ENCODE data around the gene ZDHHC8.

The ZDHHC8 gene, protein sequence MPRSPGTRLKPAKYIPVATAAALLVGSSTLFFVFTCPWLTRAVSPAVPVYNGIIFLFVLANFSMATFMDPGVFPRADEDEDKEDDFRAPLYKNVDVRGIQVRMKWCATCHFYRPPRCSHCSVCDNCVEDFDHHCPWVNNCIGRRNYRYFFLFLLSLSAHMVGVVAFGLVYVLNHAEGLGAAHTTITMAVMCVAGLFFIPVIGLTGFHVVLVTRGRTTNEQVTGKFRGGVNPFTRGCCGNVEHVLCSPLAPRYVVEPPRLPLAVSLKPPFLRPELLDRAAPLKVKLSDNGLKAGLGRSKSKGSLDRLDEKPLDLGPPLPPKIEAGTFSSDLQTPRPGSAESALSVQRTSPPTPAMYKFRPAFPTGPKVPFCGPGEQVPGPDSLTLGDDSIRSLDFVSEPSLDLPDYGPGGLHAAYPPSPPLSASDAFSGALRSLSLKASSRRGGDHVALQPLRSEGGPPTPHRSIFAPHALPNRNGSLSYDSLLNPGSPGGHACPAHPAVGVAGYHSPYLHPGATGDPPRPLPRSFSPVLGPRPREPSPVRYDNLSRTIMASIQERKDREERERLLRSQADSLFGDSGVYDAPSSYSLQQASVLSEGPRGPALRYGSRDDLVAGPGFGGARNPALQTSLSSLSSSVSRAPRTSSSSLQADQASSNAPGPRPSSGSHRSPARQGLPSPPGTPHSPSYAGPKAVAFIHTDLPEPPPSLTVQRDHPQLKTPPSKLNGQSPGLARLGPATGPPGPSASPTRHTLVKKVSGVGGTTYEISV

DNA sequence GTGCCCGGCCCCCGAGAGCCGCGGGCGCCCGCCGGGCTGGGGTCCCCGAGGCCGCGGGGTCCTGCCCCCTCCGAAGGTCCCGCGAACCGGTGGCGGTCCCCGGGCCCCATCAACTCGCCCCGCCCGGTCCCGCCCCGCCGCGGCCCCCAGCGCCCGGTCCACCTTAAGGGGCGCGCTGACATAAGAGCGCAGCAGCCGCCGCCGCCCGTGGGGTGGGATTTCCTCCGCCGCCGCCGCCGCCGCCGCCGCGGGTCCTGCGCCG is at the start of gene ZDHHC8:
Gene ZDHHC8, plus strand, starts transcription at position 208 of the 262 bp plus-strand sequence. CDS start 144 bp downstream, outside the sequence.
- in situ Hi-C loops (cut with MboI; ENCODE audit: low sequenced_read_pairs) = no loop called here

DNA sequence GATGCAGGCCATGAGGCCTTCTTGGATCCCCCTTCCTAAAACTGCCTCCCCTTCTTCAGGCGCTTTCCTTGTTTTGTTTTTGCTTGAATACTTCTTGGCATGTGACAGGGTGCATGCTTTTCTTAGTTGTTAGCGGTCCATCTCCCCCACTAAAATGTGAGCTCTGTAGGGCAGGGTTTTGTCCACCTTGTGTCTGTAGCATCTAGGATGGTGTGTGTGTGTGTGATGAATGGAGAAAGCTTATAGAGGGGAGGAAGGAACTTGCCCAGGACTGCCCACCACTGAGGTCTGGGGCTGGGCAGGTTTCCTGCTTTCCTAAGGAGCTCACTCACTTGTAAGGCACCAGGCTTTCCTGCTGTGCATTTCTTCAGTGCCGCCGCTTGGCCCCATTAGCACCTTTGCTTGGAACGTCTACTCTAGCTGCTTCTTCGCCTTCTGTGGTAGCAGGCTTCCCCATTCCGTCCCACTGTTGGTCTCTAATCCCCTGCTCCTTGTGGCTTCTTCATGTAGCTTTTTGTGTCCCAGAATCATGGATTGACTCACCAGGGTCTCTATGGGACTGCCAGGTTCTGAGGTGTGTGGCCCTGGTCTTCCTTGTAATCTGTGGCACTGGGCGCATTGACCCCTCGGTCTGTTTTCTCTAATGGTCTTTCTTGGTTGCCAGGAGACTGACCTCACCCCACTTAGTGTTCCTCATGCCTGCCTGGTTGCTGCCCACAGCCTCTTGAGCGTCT is 48.3 kb upstream of the ZDHHC8 start:
- in situ Hi-C loops (cut with MboI; ENCODE audit: low sequenced_read_pairs) = no loop called here

GRCh38 chr22:20083891-20084546 is 47.6 kb upstream of the ZDHHC8 start:
- in situ Hi-C loops (cut with MboI; ENCODE audit: low sequenced_read_pairs) = no loop called here

GRCh38 chr22:20084547-20085413 is 46.8 kb upstream of the ZDHHC8 start:
- in situ Hi-C loops (cut with MboI; ENCODE audit: low sequenced_read_pairs) = no loop called here

DNA sequence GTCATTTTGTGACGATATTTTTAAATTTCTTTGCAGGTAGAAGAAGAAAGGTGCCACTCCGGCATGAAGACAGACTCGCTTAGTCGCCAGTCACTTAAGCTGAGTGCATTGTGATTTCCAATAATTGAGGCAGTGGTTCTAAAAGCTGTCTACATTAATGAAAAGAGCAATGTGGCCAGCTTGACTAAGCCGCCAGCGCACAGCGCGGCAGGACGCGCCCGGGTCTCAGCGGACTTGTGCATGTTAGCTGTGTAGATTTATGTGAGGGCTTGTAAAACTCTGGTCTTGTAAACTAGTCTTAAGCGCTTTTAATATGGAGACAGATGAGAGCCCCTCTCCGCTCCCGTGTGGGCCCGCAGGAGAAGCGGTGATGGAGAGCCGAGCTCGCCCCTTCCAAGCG is 46.0 kb upstream of the ZDHHC8 start:
- in situ Hi-C loops (cut with MboI; ENCODE audit: low sequenced_read_pairs) = no loop called here

DNA sequence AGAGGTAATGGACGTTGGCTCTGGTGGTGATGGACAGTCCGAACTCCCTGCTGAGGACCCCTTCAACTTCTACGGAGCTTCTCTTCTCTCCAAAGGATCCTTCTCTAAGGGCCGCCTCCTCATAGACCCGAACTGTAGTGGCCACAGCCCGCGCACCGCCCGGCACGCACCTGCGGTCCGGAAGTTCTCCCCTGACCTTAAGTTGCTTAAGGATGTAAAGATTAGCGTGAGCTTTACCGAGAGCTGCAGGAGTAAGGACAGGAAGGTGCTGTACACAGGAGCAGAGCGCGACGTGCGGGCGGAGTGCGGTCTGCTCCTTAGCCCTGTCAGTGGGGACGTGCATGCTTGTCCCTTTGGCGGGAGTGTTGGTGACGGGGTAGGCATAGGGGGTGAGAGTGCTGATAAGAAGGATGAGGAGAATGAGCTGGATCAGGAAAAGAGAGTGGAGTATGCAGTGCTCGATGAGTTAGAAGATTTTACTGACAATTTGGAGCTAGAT is 45.5 kb upstream of the ZDHHC8 start:
- in situ Hi-C loops (cut with MboI; ENCODE audit: low sequenced_read_pairs) = no loop called here

GRCh38 chr22:20086763-20087162 is 44.8 kb upstream of the ZDHHC8 start:
- in situ Hi-C loops (cut with MboI; ENCODE audit: low sequenced_read_pairs) = no loop called here

DNA sequence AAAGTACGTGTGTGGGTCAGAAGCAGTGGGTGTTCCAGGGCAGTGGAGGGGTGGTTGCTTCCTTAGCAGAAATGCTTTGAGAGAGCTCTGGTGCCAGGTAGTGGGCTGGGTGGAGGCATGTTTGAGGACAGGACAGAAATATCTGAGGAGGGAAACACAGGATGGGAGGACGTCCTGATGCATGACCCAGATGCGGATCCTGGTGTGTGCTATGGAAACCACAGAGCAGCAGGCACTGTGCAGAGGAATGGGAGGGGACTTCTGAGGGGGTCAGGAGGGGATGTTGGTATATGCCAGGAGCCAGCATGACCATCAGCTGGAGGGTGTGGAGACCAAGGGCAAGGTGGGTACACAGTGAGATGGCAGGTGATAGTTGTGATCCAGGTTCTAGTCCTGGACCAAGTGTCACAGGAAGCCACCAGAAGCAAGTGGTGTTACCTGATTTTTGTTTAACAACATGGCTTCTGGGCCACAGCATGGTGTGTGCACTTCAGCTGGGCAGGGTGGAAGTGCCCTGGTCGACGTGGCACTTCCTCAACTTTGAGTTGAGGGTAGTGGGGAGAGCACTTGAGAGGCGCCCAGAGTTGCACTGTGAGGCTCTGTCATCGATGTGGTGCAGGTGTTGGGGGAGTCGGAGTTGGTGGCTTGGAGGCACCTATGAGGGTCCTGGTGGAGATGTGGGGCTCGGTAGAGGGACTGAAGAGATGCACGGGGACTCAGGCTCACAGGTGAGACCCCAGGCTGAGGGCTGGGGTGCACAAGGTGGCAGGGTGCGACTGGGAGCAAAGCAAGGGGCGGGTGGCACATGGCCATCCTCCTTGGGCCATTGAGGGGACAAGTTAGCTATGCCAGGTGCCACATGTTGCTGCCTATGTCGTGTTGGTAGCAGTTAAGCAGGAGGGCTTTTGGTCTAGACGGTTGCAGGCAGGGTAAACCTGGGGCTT is 44.0 kb upstream of the ZDHHC8 start:
- in situ Hi-C loops (cut with MboI; ENCODE audit: low sequenced_read_pairs) = no loop called here

DNA sequence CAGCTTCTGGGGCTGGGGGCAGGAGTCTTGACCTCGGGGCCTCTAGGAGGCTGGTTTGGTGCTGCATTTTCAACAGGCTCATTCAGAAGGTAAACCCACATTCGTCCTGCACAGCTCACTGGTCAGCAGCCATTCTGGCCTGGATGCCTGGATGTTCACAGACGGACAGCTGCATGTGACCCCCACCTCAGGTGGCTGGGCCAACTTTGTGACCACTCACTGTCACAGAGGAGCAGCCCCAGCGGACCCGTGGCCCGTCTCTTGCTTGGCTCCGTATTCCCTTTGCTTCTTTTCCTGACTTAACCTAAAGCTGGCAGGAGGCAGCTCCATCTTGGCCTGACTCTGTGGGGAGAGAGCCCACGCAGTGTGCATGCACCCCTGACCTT is 43.3 kb upstream of the ZDHHC8 start:
- in situ Hi-C loops (cut with MboI; ENCODE audit: low sequenced_read_pairs) = no loop called here

- in situ Hi-C loops (cut with MboI; ENCODE audit: low sequenced_read_pairs) = no loop called here
Measured at GRCh38 chr22:20089226-20089976, 42.2 kb upstream of the ZDHHC8 start.

- in situ Hi-C loops (cut with MboI; ENCODE audit: low sequenced_read_pairs) = no loop called here
Measured at GRCh38 chr22:20089977-20090729, 41.5 kb upstream of the ZDHHC8 start.

GRCh38 chr22:20090730-20091240 is 40.8 kb upstream of the ZDHHC8 start:
- in situ Hi-C loops (cut with MboI; ENCODE audit: low sequenced_read_pairs) = no loop called here

GRCh38 chr22:20091690-20092476 is 39.7 kb upstream of the ZDHHC8 start:
- in situ Hi-C loops (cut with MboI; ENCODE audit: low sequenced_read_pairs) = no loop called here

GRCh38 chr22:20092477-20092854 is 39.1 kb upstream of the ZDHHC8 start:
- in situ Hi-C loops (cut with MboI; ENCODE audit: low sequenced_read_pairs) = no loop called here

DNA sequence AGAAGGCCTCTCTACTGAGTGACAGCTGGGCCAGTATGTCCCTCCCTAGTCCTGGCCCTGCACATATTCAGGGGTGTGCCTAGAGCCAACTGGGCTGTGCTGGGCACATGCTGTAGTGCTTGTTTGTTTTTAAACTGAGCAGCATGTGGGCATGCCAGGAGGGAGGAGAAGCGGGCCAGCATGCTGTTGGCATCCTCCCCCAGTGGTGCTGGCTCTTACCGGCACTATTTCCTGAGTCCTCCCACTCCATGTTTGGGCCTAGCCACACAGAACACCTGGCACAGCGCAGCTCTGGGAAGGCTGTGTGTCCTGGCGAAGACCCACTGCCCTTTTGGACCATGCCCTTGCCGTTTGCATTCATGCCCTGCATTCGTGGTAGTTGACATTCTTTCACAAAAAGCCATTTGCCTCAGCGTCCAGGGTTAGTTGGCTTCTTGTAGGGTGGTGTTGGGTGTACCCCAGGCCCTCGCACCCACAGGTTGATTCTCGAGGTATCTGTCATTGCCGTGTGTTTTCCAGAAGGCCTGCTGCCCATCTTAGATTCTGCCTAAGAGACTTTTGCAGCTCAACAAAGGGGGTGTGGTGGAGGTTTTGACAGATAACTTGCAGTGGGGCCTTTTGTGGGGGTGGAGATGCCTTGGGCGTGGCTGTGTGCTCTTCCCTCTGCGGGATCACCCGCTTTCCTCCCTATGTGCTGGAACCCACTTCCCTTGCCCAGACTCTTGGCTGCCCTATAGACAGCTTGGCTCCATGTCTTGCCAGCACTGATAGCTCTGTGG is 38.0 kb upstream of the ZDHHC8 start:
- in situ Hi-C loops (cut with MboI; ENCODE audit: low sequenced_read_pairs) = no loop called here
